Measurements from ENCODE around the gene NFKBIL1.

- TF ChIP-seq EZH2phosphoT487 (IDR thresholded peaks at IDR 0.05; ENCODE audit: borderline replicate concordance), result no peak
- no peak for TF ChIP-seq CTCF (conservative IDR thresholded peaks at IDR 0.05; ENCODE audit: low read length)
Measured at GRCh38 chr6:31544676-31545075, 2.7 kb upstream of the NFKBIL1 start.
